Astrocyte of the cerebellum (primary cell): ENCODE measurements around the gene THAP7.
A peak's percentile ranks its signal among the peaks of the same experiment; 100 is the strongest.

Experiments used
- DNase-seq: peaks from one replicate; pipeline ENCODE4 v3.0.0-alpha.2; 2011; ENCODE audit warnings: low read depth
- H3K4me3 ChIP-seq: 2 replicates; pipeline ENCODE4 v1.5.1; 2011; ENCODE audit warnings: mild to moderate bottlenecking, low read depth, low read length, moderate library complexity
- CTCF ChIP-seq: IDR thresholded peaks from 2 replicates; pipeline ENCODE4 v1.5.1; 2012; ENCODE audit warnings: low read length, low read depth, moderate library complexity, mild to moderate bottlenecking; ENCODE audit errors: missing control alignments
- in situ Hi-C: cut with HindIII; loops from 2 replicates; pipeline ENCODE4 v1.10.0; 2017; ENCODE audit warnings: low sequenced_read_pairs

The THAP7 gene

GRCh38 chr22:20986365-20986764 lies 15.6 kb downstream of the THAP7 start:
- H3K4me3 ChIP-seq: no peak overlapping the region
- no peak for TF ChIP-seq CTCF
- DNase-seq: no peak
- in situ Hi-C loops: loop anchor here (10.0 kb wide), 1 partner anchor 102 kb away; no protein-coding TSS in a partner anchor

GRCh38 chr22:20985720-20986119 lies 16.2 kb downstream of the THAP7 start:
- TF ChIP-seq CTCF: no peak
- in situ Hi-C loops: loop anchor here (10.0 kb wide), 1 partner anchor 101 kb away; no protein-coding TSS in a partner anchor
- H3K4me3 ChIP-seq: no peak overlapping the region
- DNase-seq: no peak

- no peak for DNase-seq
- in situ Hi-C loops: loop anchor here (10.0 kb wide), 1 partner anchor 98 kb away; no protein-coding TSS in a partner anchor
- TF ChIP-seq CTCF: no peak
- peak overlapping the region; percentile 90 for H3K4me3 ChIP-seq
Measured at GRCh38 chr22:20983081-20983771, 18.7 kb downstream of the THAP7 start.

GRCh38 chr22:20982563-20982882 lies 19.4 kb downstream of the THAP7 start:
- TF ChIP-seq CTCF: no peak
- peak overlapping the region; percentile 90 for H3K4me3 ChIP-seq
- in situ Hi-C loops: loop anchor here (10.0 kb wide), 1 partner anchor 98 kb away; no protein-coding TSS in a partner anchor
- DNase-seq: no peak

GRCh38 chr22:20981787-20982562 lies 19.9 kb downstream of the THAP7 start, which contains the start of gene LZTR1:
Gene LZTR1 (plus strand): TSS chr22:20982297. CDS start chr22:20982372, 75 bp downstream.
- DNase-seq: peak; percentile 55
- H3K4me3 ChIP-seq: peak within 1 kb of the TSS; percentile 90
- peak; percentile 68 for TF ChIP-seq CTCF
- in situ Hi-C loops: loop anchor here (10.0 kb wide), 1 partner anchor 97 kb away; no protein-coding TSS in a partner anchor

- no peak for DNase-seq
- TF ChIP-seq CTCF: no peak
- in situ Hi-C loops: loop anchor here (10.0 kb wide), 1 partner anchor 96 kb away; no protein-coding TSS in a partner anchor
- H3K4me3 ChIP-seq: peak overlapping the region; percentile 90
Measured at GRCh38 chr22:20980938-20981722, 20.8 kb downstream of the THAP7 start.
